PC-3 (cell line): Measurements from ENCODE around the gene PPP1R27.

Experiments
- CTCF ChIP-seq: fragments of 300-600 bp; sonication (generic); conservative IDR thresholded peaks from 2 replicates; pipeline ENCODE4 v1.5.1; 2017; ENCODE audit warnings: antibody characterized with exemption, low read depth, mild to moderate bottlenecking, low read length
- EZH2 ChIP-seq: fragments of 300-600 bp; sonication (generic); IDR thresholded peaks from one replicate; pipeline ENCODE4 v1.6.1; 2017; ENCODE audit warnings: antibody characterized with exemption, mild to moderate bottlenecking, low read length; ENCODE audit not compliant: unreplicated experiment
- EZH2phosphoT487 ChIP-seq: fragments of 300-600 bp; sonication (generic); IDR thresholded peaks from 2 replicates; pipeline ENCODE4 v1.6.1; 2018; ENCODE audit warnings: mild to moderate bottlenecking, antibody characterized with exemption, low read length, borderline replicate concordance

- TF ChIP-seq CTCF (no peak), EZH2 (no peak), EZH2phosphoT487 (no peak)
Observed at GRCh38 chr17:81829858-81830257, 5.0 kb downstream of the PPP1R27 start.
